NK-92 (cell line): ENCODE results near the gene GRIK4.
"Not testable (repeated sequence)": the region's sequence is repeated elsewhere in the genome, so short reads cannot be mapped to it uniquely, and the experiment has no call there.

Source experiments
- DNase-seq: peaks from one replicate; lab custom pipeline; 2025; ENCODE audit not compliant: unreplicated experiment; lab: John Stamatoyannopoulos, UW

GRIK4 gene

GRCh38 chr11:120765710-120766109 lies 254.2 kb downstream of the GRIK4 start:
- DNase-seq = not testable (repeated sequence)

- no peak for DNase-seq
Observed at GRCh38 chr11:120766318-120766717, 254.8 kb downstream of the GRIK4 start.

- no peak for DNase-seq
Observed at GRCh38 chr11:120768949-120769348, 257.4 kb downstream of the GRIK4 start.

GRCh38 chr11:120769906-120770305 lies 258.4 kb downstream of the GRIK4 start:
- DNase-seq = no peak

GRCh38 chr11:120771551-120772060 lies 260.1 kb downstream of the GRIK4 start:
- DNase-seq = no peak

- DNase-seq = no peak
Observed at GRCh38 chr11:120773501-120774031, 262.0 kb downstream of the GRIK4 start.

DNA sequence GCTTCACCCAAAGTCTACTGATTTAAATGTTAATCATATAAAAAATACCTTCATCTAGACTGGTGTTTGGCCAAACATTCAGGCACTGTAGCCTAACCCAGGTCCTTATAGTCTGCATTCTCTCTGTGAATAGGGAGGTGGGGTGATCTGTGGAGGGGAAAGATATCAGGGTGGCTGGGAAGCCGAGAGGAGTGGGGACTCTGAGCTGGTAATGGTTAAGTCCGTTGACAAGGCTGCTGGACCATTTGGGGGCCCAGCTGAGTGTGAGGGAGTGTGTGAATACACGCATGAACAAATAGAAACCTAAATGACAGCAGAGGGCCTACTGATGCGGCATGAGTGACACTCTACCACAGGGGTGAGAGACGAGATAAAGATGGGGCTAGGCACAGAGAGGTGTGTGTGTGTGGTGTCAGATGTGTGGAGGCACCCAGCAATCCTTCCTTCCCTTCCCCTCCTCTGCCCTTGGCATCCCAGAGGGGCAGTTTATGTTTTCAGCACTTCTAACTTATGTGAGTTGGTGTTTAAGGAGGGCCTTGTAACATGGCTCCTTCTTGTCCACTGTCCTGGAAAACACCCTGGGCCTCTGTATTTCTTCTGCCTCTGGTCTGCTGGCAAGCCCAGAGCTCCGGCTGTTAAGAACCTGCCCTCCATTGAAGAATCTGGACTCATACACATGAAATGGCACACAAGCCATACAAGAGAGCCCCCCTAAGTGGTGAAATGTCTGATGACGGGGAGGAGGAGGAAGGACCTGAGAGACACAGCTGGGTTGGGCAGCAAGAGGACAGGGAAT lies 263.2 kb downstream of the GRIK4 start:
- no peak for DNase-seq

GRCh38 chr11:120775986-120776951 lies 264.7 kb downstream of the GRIK4 start:
- no peak for DNase-seq

DNA sequence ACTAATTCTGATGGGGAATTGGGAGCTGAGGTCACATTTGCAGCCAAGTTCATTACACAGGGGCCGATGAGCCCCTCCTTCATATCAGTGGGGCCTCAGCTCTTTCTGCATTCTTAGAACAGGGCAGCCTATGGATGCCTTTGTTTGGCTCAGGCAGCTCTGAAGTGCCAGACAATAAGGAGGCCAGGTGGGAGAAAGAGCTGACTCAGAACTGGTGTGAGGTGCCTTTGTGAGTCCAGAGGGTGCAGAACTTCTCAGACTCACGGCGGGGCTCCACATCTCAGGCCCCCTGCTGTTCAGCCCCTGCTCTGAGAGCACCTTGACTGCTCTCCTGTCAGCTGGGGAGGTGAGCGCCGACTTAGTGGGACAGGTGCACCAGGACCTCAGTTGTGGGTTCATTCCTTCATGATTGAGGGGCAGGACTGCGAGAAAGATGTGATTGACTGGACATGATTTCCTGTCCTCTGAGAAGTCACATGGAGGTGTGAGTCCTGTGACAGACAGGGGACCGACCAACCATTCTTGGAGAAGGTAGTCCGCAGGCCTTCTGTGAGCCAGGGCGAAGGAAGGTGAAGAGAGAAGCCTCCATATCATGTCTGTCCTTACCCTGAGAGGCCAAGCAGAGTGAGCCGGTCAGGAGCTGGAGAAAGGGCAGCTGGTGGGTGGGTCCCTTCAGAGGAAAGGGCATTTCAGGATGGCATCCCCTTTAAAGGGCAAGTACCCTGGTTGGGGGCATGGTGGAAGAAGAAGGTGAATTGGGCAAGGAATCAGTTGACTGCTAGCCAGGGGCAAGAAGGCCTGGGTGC lies 267.3 kb downstream of the GRIK4 start:
- no peak for DNase-seq

DNA sequence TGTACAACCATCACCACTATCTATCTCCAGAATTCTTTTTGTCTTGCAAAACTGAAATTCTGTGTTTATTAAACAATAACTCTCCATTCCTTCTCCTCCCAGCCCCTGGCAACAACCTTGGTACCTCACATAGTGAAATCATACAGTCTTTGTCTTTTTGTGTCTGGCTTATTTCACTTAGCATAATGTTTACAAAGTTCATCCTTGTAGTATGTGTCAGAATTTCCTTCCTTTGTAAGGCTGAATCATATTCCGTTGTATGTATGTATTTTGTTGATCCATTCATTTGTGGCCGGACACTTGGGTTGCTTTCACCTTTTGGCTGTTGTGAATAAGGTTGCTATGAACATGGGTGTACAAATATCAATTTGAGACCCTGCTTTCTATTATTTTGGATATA lies 268.7 kb downstream of the GRIK4 start:
- no peak for DNase-seq

DNA sequence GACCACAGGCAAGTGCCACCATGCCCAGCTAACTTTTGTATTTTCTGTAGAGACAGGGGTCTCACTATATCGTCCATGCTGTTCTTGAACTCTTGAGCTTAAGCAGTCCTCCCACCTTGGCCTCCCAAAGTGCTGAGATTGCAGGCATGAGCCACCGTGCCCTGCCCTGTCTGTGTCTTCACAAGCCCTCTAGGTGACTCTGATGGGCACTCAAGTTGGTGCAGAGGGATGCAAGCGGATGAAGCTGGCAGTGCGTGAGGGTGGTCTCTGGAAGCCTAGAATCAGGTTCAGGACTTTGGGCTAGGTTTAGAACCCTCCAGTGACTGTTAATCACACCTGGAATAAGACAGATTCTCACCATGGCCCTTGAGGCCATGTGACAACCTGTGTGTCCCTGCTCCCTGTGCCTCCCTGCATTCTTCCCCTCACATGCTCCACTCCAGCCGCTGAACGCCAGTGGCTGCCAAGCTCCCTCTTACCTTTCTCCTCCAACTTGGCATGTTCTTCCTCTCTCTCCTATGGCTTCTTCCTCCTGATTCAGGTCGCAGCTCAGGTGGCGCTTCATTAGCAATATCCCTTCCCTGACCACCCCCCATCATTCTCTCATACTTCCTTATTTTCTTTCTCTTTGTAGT lies 270.1 kb downstream of the GRIK4 start:
- no peak for DNase-seq

GRCh38 chr11:120784566-120785251 lies 273.2 kb downstream of the GRIK4 start:
- DNase-seq = no peak

- DNase-seq = no peak
Observed at GRCh38 chr11:120785576-120785975, 274.0 kb downstream of the GRIK4 start.

- DNase-seq = no peak
Observed at GRCh38 chr11:120786206-120786735, 274.7 kb downstream of the GRIK4 start.

DNA sequence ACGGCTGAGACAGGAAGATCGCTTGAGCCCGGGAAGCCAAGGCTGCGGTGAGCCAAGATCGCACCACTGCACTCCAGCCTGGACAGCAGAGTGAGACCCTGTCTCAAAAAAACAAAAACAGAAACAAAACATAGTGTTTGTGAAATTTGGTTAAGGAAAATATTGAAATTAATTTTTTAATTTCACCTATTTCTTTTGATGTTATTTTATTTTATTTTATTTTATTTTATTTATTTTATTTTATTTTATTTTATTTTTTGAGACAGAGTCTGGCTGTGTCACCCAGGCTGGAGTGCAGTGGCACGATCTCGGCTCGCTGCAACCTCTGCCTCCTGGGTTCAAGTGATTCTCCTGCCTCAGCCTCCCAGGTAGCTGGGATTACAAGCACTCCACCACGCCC lies 275.7 kb downstream of the GRIK4 start:
- not testable (repeated sequence) for DNase-seq

- DNase-seq = no peak
Observed at GRCh38 chr11:120789391-120789790, 277.8 kb downstream of the GRIK4 start.

DNA sequence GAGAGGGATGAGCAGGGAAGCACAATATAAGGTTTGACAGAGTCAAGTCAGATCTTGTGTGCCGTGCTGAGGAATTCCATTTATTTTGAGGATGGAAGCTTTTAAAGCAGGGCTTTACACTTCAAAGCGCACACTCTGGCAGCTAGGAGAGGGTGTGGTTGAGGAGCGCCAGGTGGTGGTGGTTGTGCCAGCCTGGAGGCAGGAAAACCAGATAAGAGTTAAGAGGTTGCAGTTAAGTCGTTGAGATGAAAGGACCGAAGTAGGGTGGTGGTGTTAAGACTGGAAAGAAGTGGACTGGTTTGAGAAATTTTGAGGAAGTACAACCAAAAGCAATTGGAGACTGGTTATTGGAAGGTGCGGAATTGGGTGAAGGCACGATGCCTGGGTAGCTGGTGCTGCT lies 280.8 kb downstream of the GRIK4 start:
- no peak for DNase-seq

GRCh38 chr11:120793150-120793549 lies 281.6 kb downstream of the GRIK4 start:
- no peak for DNase-seq

- DNase-seq = no peak
Observed at GRCh38 chr11:120793806-120794479, 282.4 kb downstream of the GRIK4 start.
